ENCODE data around the gene FBXO3.
"Not testable (repeated sequence)": the region's sequence is repeated elsewhere in the genome, so short reads cannot be mapped to it uniquely, and the experiment has no call there.

FBXO3 gene

DNA sequence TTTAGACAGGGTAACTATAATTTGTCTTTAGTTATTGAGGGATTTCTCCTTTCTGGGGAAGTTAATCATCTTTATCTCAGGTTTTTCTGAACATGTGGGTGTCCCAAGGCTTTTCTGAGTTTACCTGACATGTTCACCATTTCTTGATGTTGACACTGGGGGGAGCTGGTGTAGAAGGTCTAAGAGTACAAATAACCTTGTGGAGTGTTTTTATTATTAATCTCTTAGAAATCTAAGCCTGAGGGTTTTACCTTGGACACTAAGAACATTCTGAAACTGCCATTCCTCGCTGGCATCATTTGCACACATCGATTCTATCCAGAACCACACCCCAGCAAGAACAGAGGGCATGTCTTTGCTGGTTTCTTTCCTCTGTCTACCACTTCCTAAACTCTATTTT is 58.1 kb downstream of the FBXO3 start:
- no peak for TF ChIP-seq JUND (IDR thresholded peaks at IDR 0.05; ENCODE audit: low read depth)
- peak in 1 of 2 experiments; percentile 79 for DNase-seq (ENCODE audit: low read depth in 1 of 2, low spot score in 1 of 2)
- in situ Hi-C loops (cut with HindIII; ENCODE audit: low pct_unique_long_range_greater_than_20kb, low sequenced_read_pairs) = no loop called here

DNA sequence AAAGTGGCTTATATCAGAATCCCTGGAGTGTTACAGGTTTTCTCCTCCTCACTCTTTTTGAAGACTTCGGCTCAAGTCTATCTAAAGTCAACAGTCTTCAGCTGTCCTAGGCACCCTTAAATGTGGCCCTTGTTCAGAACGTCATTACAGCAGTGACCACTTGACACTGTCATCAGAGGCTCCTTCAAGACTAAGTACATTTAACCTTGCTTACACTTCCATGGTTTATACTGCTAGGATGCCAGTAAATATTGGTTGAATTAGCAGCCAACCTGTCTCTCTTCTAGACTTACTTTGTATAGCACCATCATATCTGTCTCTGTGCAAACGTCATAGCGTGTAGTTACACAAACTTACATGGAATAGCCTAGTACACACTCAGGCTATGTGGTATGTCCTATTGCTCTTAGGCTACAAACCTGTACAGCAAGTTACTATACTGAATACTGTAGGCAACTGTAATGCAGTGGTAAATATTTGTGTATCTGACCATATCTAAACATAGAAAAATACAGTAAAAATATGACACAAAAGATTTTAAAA is 60.4 kb downstream of the FBXO3 start:
- in situ Hi-C loops (cut with HindIII; ENCODE audit: low pct_unique_long_range_greater_than_20kb, low sequenced_read_pairs) = no loop called here
- no peak for TF ChIP-seq JUND (IDR thresholded peaks at IDR 0.05; ENCODE audit: low read depth)
- DNase-seq (ENCODE audit: low read depth in 1 of 2, low spot score in 1 of 2) = peak in 1 of 2 experiments; percentile 53

DNA sequence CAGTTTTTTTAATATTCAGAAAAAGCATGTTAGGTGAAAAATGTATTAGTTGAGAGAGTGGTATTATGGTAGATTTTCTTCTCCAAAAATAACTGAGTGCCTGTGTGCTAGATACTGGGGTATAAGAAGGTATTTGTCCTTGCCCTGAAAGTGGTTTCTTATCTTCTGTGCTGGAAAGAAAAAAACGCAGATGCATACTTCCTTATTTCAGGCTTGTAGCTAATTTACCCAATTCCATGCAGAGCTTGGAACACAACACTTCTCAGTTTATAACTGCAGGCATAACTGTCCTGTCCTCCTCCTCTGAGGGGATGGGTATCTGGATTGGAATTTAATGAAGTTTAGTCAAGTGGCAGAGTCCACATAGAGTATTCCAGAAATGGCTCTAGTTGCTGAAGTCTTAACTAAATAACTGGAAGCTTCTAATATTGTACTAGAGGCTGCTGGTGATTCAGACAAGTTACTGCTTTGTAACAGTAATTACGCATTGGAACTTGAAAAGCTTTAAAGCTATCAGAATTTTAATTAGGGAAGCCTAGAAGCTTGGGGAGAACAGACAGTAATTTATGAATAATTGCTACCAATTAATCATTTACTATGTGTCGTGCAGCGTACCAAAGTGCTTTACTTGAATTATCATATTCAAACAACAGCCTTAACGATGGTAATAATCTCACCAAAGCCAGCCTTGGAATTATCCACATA is 61.0 kb downstream of the FBXO3 start:
- TF ChIP-seq JUND (IDR thresholded peaks at IDR 0.05; ENCODE audit: low read depth) = no peak
- no peak for DNase-seq (ENCODE audit: low read depth in 1 of 2, low spot score in 1 of 2)
- in situ Hi-C loops (cut with HindIII; ENCODE audit: low pct_unique_long_range_greater_than_20kb, low sequenced_read_pairs) = no loop called here

DNA sequence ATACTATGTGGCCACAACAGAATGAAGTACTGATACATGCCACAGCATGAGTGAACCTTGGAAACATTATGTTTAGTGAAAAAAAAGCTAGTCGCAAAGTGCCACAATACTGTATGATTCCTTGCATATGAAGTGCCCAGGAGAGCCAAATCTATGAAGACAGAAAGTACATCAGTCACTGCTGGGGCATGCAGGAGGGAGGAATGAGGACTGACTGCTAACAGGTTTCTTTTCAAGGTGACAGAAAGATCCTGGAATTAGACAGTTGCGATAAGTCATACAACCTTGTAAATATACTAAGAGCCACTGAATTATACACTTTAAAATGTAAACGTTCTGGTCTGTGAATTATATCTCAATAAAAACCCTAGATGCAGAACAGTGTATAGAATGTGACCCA is 61.9 kb downstream of the FBXO3 start:
- no peak for DNase-seq (ENCODE audit: low read depth in 1 of 2, low spot score in 1 of 2)
- no peak for TF ChIP-seq JUND (IDR thresholded peaks at IDR 0.05; ENCODE audit: low read depth)
- in situ Hi-C loops (cut with HindIII; ENCODE audit: low pct_unique_long_range_greater_than_20kb, low sequenced_read_pairs) = no loop called here

DNA sequence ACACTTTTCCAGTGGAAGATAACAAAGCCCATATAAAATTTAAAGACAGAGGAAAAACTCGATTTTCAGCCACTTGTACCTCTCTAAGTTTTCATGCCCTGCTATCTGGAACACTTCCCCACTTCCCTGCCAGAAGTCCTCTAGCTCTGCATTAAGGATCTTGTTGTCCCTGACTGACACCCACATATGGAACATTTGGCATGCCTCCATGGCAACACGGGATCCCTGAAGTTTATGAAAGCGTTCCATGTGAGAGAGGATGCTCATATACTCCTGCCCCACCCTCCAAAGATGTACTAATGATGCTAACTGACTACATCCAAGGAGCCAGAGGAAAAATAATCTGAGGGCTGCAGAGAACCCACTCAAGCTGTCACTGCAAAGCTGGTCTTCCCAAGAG is 64.9 kb downstream of the FBXO3 start:
- no peak for DNase-seq (ENCODE audit: low read depth in 1 of 2, low spot score in 1 of 2)
- in situ Hi-C loops (cut with HindIII; ENCODE audit: low pct_unique_long_range_greater_than_20kb, low sequenced_read_pairs) = no loop called here
- no peak for TF ChIP-seq JUND (IDR thresholded peaks at IDR 0.05; ENCODE audit: low read depth)

DNA sequence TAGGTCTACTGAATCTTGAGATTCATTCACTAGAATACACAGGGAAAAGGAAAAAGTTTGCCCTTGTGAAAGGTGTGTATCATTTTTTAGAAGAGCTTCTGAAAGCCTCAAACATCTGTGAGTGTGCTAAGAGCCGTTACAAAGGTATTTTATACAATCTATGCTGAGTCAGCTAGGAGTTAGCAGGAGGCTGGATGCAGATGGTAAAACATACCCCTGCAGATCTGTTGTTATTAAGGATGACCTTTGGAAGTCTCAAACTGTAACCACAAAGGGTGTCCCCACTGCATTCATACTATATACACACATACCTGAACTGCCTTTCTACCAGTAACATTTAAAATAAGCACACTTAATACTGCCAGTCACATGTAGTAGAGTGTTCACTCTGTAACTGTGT is 65.3 kb downstream of the FBXO3 start:
- in situ Hi-C loops (cut with HindIII; ENCODE audit: low pct_unique_long_range_greater_than_20kb, low sequenced_read_pairs) = no loop called here
- no peak for TF ChIP-seq JUND (IDR thresholded peaks at IDR 0.05; ENCODE audit: low read depth)
- DNase-seq (ENCODE audit: low read depth in 1 of 2, low spot score in 1 of 2) = no peak

DNA sequence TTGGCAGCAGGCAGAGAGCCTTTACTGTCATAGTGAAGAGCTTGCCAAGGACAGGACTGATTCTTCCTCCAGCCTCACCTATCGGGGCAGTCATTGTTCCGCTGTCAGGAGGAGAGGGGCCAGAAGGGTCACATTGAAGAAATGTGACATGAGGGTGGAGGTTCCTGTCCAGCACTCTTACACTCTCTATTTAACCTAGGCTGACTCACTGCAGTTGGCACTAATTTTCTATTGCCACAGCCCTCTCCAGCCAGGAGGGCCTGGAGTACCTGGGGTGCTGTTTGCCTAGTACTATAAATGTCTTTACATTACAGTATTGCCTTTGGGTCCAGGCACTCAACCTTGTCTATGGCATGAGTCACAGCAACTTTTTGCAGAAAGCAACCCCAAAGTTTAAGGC is 66.5 kb downstream of the FBXO3 start:
- DNase-seq (ENCODE audit: low read depth in 1 of 2, low spot score in 1 of 2); in situ Hi-C loops (cut with HindIII; ENCODE audit: low pct_unique_long_range_greater_than_20kb, low sequenced_read_pairs): not testable (repeated sequence)

DNA sequence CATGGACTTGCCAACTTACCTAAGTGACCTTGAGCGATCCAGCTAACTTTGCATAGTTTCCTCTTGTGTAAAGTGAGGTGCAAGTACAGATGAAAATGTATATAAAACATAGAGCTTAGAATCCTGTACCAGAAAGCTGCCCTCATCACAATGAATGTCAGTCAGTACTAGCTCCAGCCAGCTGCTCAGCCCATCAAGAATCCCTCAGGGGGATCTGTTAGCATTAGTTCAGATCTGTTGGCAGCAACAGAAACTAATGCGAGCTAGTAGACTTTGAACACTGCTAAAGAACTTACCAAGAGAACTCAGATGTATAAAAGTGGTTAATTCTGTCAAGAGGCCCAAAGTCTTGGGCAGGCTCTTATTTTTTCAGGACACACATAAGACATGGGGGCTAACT is 67.4 kb downstream of the FBXO3 start:
- in situ Hi-C loops (cut with HindIII; ENCODE audit: low pct_unique_long_range_greater_than_20kb, low sequenced_read_pairs) = no loop called here
- TF ChIP-seq JUND (IDR thresholded peaks at IDR 0.05; ENCODE audit: low read depth) = no peak
- no peak for DNase-seq (ENCODE audit: low read depth in 1 of 2, low spot score in 1 of 2)

DNA sequence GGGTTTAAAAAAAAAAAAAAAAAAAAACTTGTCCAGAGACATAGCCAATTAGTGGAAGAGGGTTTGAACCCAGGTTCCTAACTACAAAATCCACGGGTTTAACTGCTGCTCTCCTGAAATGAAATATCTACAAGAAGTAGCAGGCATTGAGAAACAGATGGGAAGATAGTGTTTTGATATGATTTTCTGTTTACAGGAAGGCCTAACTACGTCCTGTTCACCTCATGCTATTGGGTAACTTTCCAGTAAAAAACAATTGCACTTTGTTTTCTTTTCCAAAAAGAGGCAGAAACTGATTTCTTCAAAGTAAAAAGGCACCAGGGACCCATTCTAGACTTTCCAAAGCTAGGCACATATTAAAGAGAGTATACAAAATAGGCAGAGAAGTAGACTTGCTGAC is 67.8 kb downstream of the FBXO3 start:
- in situ Hi-C loops (cut with HindIII; ENCODE audit: low pct_unique_long_range_greater_than_20kb, low sequenced_read_pairs) = no loop called here
- TF ChIP-seq JUND (IDR thresholded peaks at IDR 0.05; ENCODE audit: low read depth) = no peak
- no peak for DNase-seq (ENCODE audit: low read depth in 1 of 2, low spot score in 1 of 2)

DNA sequence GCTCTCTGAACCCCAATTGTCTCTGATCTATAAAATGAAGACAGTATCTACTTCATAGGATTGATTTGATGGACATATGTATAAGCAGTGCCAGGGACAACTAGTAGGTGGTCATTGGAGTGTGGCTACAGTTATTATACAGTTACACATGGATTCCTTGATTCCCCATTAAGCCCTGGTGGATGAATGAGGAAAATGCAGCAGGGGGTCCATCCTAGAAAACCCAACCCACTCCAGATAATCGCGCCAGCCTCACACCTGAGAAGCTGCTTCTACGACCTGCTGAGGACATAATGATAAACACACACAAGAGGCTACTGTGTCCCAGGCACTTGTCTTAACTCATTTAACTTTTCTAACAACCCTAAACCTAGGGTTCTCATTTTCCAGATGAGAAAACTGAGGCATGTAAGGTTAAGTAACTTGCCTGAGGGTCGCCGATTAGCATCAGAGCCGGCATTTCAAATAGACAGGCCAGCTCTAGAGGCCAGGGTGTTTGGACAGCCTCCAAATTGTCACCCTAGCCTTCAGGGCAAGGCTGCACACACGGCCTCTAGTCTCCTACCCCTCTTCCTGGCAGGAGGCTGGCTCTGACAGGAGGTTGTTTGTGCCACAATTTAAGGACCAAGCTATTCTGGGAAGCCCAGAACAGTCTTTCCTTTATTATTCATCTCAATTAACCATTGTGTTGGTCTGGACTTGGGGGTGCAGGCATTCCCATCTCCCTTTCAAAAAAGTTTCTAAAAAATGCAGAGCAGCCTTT is 69.9 kb downstream of the FBXO3 start:
- TF ChIP-seq JUND (IDR thresholded peaks at IDR 0.05; ENCODE audit: low read depth) = no peak
- DNase-seq (ENCODE audit: low read depth in 1 of 2, low spot score in 1 of 2) = peak in 1 of 2 experiments; percentile 53
- in situ Hi-C loops (cut with HindIII; ENCODE audit: low pct_unique_long_range_greater_than_20kb, low sequenced_read_pairs) = no loop called here

DNA sequence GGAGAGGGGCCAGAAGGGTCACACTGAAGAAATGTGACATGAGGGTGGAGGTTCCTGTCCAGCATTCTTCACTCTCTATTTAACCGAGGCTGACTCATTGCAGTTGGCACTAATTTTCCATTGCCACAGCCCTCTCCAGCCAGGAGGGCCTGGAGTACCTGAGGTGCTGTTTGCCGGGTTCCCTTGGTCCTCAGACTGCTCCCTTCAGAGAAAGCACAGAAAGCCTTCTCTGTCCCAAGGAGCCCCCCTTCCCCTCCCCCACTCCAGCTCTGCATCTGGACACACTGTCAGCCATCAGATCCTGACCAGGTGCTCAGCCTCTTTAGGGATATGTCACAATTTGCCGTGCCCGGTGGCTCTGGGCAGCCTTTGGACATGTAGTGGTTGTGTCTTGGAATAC is 70.5 kb downstream of the FBXO3 start:
- DNase-seq (ENCODE audit: low read depth in 1 of 2, low spot score in 1 of 2) = no peak
- in situ Hi-C loops (cut with HindIII; ENCODE audit: low pct_unique_long_range_greater_than_20kb, low sequenced_read_pairs) = no loop called here
- TF ChIP-seq JUND (IDR thresholded peaks at IDR 0.05; ENCODE audit: low read depth) = no peak

DNA sequence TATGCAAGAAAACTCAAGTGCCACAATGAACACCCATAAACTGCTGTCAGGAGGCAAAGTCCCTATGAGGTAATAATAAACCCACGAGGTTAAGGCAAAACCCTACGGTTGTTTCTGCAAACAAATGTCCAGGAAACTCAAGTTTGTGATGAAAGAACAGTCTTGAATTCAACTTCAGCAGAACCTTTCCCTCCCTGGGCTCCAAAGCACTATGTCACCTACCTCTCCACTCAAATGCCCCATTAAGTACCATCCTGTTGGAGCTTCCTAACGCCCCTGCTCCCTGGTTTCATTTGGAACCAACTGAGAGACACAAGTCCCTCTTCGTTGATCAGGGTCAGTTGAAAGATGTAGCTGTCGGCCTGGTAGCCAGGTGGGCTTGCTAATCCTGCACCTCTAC is 71.1 kb downstream of the FBXO3 start:
- no peak for DNase-seq (ENCODE audit: low read depth in 1 of 2, low spot score in 1 of 2)
- TF ChIP-seq JUND (IDR thresholded peaks at IDR 0.05; ENCODE audit: low read depth) = no peak
- in situ Hi-C loops (cut with HindIII; ENCODE audit: low pct_unique_long_range_greater_than_20kb, low sequenced_read_pairs) = no loop called here
